GM21619 (cell line): ENCODE data around the gene PHF2.

ENCODE experiments used
- ATAC-seq: cut with Tn5 transposase; IDR thresholded peaks from one replicate; pipeline ENCODE4 v1.9.1; 2021; ENCODE audit not compliant: unreplicated experiment

PHF2 gene

GRCh38 chr9:93693129-93693528 is 116.7 kb downstream of the PHF2 start:
- ATAC-seq: no peak

- no peak for ATAC-seq
Measured at GRCh38 chr9:93697352-93698139, 121.2 kb downstream of the PHF2 start.

- no peak for ATAC-seq
Measured at GRCh38 chr9:93698140-93698908, 121.9 kb downstream of the PHF2 start.

GRCh38 chr9:93699650-93700049 is 123.3 kb downstream of the PHF2 start:
- ATAC-seq: no peak

- no peak for ATAC-seq
Measured at GRCh38 chr9:93701494-93702218, 125.3 kb downstream of the PHF2 start.

- ATAC-seq: no peak
Measured at GRCh38 chr9:93702261-93702660, 125.9 kb downstream of the PHF2 start.

GRCh38 chr9:93708289-93708986 is 132.1 kb downstream of the PHF2 start:
- ATAC-seq: no peak

- no peak for ATAC-seq
Measured at GRCh38 chr9:93708987-93709302, 132.6 kb downstream of the PHF2 start.

GRCh38 chr9:93709600-93710369 is 133.4 kb downstream of the PHF2 start:
- ATAC-seq: no peak

GRCh38 chr9:93710370-93710723 is 134.0 kb downstream of the PHF2 start:
- ATAC-seq: no peak

- ATAC-seq: no peak
Measured at GRCh38 chr9:93711002-93711401, 134.6 kb downstream of the PHF2 start.

GRCh38 chr9:93712896-93713295 is 136.5 kb downstream of the PHF2 start:
- no peak for ATAC-seq

- ATAC-seq: no peak
Measured at GRCh38 chr9:93713716-93714115, 137.3 kb downstream of the PHF2 start.

GRCh38 chr9:93721417-93721965 is 145.1 kb downstream of the PHF2 start:
- no peak for ATAC-seq

- ATAC-seq: no peak
Measured at GRCh38 chr9:93724852-93725251, 148.5 kb downstream of the PHF2 start.

GRCh38 chr9:93725382-93725781 is 149.0 kb downstream of the PHF2 start:
- ATAC-seq: no peak

GRCh38 chr9:93726147-93726546 is 149.8 kb downstream of the PHF2 start:
- no peak for ATAC-seq
